Stimulated activated CD8-positive, alpha-beta memory T cell treated with anti-CD3 and anti-CD28 coated beads, Interleukin-15, amount 100 ng/mL, for 24 hours (primary cell): ENCODE data around the gene CFAP99.
A peak's percentile ranks its signal among the peaks of the same experiment; 100 is the strongest.

Experiments used
- DNase-seq: peaks from one replicate; pipeline ENCODE4 v3.0.0-alpha.2; 2020; ENCODE audit warnings: low read depth

CFAP99 gene

DNA sequence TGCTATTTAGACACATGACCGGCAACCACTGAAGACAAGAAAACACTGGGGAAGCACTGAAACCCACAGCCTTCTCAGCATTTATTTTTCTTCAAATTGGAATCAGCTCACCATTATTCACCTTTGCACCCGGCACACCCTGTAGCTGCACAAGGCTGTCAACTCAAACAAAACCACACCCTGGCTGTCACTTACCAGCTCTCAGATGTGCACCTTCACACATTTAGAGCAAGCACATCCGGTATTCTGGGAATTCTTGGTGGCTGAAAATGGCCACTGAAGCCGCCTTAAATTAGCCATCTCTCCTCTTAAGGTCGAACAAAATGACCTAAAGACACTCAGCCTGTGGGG lies 6.2 kb upstream of the CFAP99 start:
- no peak for DNase-seq

DNA sequence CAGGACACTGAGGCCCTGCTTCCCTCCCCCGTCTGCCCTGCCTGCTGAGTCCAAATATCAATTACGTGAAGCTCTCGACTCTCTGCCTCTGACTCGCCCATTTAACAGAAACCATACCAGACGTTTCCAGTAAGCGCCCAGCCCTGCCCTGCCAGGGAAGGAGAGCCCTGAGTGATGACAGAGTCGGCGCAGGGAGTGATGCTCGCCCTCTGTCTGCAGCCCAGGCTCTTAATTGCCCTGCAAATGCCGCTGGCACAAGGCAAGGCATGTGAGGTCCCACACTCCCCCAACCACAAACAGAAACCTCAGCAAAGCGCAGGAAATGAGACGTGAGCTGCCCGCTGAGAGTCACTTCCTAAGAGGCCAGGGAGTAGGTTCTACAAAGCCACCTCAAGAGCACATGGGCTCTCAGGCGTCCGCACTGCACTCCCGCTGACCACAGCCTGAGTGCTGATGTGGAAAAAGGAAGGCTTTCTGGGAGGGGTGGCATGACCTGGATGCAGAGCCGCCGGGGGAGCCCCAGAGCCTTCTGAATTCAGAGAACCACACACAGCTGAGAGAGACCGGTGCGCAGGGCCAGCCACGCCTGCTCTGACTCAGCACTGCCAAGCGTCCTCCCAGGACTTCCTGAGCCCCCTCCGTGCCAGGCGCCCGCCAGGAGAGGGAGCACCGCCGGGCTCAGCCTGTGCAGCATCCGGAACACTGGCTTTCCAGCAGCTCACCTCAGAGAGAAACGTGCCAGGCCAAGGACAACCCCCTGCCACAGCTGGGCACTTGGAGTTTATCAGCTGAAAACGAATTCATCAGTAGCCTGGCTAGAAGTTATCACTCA lies 5.7 kb upstream of the CFAP99 start:
- peak; percentile 61 for DNase-seq

- DNase-seq = no peak
Measured at GRCh38 chr4:2413821-2414610, 4.7 kb upstream of the CFAP99 start.

DNA sequence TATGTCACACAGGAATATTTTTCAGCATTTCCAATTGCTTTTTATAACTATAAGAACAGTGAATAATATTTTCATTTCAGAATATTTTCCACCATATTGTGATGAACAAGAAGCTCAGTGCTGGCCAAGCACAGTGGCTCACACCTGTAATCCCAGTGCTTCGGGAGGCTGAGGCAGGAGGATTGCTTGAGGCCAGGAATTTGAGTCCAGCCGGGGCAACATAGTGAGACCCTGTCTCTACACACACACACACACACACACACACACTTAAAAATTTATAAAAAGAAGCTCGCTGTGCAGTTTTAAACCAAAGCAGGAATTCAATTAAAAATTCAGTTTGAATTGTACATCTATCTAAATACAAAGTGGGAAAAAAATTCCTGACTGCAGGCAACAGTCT lies 3.5 kb upstream of the CFAP99 start:
- DNase-seq = no peak

GRCh38 chr4:2415881-2416563 lies 2.7 kb upstream of the CFAP99 start:
- no peak for DNase-seq

DNA sequence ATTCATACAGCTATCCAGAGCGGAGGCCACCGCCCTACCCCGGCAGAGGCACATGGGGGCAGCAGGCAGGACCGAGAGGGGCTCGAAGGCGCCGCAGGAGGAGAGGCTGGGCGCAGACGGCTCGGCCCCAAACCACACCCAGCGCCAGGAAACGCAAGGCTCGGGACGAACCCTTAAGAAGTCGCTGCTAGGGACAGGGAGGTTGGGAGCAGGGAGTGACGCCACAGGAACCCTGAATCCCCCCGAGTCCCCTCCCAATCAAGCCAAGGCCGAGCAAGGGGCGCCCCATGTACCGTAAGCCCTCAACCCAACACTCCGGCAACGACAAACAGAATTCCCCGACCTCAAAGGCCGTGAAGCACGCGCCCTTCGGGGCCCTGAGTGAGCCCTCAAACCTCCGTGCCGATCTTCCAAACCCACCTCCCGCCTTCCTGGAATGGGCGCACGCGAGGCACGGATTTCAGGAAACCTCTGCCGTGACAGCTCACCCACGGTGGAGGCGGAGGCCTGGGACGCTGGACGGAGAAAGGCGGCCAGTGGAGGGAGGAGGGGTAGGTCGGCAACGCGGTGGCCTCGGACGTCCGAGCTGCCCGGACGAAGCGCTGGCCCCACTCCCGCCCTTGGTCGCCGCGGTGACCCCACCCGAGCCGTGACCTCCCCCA lies 2.1 kb upstream of the CFAP99 start:
- no peak for DNase-seq

DNA sequence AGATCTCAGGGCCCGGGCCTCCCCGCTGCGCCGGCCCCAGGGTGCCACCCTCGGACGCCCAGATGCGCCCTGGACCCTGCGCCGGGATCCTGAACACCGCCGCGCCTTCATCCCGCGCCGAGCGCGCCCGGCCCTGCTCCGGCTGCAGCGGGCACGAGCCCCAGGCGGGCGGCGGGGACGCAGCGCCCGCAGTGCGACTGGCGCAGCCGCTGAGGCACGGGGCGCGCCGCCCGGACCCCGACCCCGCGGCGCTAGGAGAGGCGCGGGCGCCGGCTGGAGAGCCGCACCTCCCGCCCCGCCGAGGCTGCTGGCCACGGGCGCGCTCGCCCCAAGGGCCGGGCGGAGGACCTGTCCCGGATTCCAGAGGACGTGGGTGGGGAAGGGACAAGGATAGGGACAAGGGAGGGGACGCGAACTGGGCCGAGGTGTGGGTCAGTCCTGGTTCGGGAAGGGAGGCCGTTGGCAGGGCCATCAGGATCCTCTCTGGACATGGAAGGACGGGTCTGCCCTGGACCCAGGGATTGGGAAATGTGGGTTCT lies 1.5 kb upstream of the CFAP99 start:
- no peak for DNase-seq

GRCh38 chr4:2417765-2418649 lies 748 bp upstream of the CFAP99 start, which contains the start of gene ZFYVE28:
ZFYVE28 (minus strand) TSS chr4:2418645; CDS start chr4:2418323, 322 bp downstream.
- no peak for DNase-seq

- no peak for DNase-seq
Measured at GRCh38 chr4:2419814-2420213, 1.1 kb downstream of the CFAP99 start.

- DNase-seq = no peak
Measured at GRCh38 chr4:2421928-2422327, 3.2 kb downstream of the CFAP99 start.

GRCh38 chr4:2423066-2423465 lies 4.3 kb downstream of the CFAP99 start:
- DNase-seq = no peak

- DNase-seq = no peak
Measured at GRCh38 chr4:2423695-2424094, 4.9 kb downstream of the CFAP99 start.

- no peak for DNase-seq
Measured at GRCh38 chr4:2424581-2424980, 5.8 kb downstream of the CFAP99 start.

DNA sequence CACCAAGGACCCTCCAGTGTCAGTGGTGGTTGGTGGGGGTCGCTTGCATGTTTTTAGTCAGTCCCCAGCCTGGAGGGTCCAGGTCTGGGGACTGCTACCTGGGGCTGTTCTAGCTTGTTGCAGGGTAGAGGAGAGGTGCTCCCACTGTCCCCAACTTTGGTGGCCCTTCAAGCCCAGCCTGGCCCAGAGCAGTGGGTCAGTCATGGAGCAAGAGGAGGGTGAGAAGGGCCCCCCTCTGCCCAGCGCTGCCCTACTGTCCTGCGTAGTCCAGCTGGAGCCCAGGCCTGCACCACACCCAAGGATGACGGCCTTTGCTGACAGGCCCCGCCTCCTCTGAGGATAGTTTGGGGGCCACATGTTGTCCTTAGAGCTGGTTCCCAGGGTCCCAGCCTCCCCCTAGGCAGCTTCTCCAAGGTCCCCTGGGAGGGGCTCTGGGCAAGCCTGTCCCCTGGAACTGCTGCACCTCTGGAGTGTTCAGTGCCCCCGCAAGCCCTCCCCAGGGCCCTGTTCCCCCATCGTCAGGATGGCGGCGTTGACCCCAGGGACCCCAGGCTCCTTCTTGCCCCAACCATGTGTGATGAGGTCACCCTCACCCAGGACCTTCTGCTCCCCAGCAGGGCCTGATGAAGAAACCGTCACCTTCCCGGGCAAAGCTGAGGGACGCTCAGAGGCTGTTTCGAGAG lies 6.8 kb downstream of the CFAP99 start:
- DNase-seq = no peak

GRCh38 chr4:2426069-2426397 lies 7.3 kb downstream of the CFAP99 start:
- DNase-seq = no peak

- DNase-seq = no peak
Measured at GRCh38 chr4:2426711-2427275, 8.0 kb downstream of the CFAP99 start.

DNA sequence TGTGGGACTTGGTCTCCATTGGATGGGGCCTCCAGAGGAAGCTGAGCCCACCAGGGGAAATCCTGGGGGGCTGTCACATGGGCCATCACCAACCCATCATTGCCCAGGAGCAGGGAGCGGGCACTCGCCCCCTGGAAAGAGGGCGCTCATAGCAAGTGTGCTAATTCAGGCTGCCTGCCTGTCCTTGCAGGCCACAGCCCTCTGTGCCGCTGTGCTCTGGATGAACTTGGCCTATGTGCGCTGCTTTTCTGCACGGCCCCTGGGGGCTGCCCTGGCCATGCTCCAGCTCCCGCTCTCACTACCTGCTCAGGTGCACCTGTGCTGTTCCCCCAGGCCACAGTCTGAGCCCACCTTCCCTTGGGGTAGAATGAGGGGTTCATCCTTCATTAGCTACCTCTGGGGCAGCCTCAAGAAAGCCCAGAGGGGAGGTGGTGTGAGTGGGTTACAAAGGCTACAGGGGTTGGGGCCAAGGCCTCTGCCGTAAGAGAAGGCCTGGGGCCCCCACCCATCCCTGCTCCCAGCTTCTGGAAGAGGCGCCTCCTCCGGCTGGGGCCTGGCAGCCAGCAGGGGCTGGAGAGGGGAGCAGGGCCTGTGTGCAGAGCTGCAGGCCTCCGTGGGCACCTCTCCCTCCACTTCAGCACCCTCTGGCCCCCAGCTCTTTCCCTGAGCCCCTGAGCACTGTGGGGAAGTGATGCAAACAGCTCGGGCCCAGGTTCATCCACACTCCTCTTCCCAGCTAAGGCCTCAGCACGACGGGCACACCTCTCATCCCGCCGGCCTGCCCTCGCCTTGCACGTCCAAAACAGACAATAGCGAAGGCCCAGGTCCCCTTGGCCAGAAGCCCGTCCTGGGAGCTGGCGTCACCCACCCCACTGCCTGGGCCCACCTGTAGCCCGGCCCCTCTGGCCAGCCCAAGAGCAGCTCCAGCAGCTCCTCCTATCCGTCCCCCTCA lies 8.9 kb downstream of the CFAP99 start:
- no peak for DNase-seq

DNA sequence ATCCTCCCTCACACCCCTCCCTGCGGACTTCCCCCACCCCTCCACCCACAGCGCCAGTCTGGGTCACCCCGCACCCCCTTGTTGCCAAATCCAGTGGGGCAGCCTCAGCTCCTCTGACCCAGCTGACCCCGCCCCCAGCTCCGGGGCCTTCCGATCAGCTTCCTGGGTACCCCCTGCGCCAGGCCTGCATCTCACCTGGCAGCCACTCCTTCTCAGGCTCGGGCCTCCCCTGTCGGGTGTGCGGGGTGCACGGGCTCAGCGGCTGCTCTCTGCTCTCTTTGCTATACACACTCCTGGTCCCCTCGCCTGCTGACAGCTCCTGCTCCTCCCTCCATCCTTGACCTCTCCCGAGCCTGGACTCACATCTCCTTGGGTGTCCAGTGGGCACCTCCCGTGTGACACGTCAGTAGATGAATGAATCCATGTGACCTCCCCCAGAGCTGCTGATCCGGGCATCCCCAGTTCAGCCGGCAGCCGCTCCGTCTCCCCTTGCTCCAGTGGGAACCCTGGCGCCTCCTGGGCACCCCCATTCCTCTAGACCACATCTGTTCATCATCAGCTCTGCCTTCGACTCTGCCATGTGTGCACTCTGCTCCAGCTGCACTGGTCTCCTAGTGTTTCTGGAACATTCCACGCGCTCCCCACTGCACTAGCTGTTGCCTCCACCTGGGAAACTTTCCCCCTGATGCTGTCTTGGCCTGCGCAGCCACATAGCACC lies 9.9 kb downstream of the CFAP99 start:
- DNase-seq = no peak
